NCI-H1092 treated with DMSO at 0.1 percent for 48 hours (cell line): ENCODE results near the gene FASLG.
"Not testable (repeated sequence)": the region's sequence is repeated elsewhere in the genome, so short reads cannot be mapped to it uniquely, and the experiment has no call there.

Experiments used
- DNase-seq: peaks from one replicate; lab custom pipeline; 2025; lab: John Stamatoyannopoulos, UW

FASLG gene, protein sequence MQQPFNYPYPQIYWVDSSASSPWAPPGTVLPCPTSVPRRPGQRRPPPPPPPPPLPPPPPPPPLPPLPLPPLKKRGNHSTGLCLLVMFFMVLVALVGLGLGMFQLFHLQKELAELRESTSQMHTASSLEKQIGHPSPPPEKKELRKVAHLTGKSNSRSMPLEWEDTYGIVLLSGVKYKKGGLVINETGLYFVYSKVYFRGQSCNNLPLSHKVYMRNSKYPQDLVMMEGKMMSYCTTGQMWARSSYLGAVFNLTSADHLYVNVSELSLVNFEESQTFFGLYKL

DNA sequence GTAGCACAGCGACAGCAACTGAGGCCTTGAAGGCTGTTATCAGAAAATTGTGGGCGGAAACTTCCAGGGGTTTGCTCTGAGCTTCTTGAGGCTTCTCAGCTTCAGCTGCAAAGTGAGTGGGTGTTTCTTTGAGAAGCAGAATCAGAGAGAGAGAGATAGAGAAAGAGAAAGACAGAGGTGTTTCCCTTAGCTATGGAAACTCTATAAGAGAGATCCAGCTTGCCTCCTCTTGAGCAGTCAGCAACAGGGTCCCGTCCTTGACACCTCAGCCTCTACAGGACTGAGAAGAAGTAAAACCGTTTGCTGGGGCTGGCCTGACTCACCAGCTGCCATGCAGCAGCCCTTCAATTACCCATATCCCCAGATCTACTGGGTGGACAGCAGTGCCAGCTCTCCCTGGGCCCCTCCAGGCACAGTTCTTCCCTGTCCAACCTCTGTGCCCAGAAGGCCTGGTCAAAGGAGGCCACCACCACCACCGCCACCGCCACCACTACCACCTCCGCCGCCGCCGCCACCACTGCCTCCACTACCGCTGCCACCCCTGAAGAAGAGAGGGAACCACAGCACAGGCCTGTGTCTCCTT is at the start of gene FASLG:
Gene FASLG, plus strand, starts transcription at position 233 of the 583 bp plus-strand sequence. Its CDS starts 99 bp downstream, at position 332.
- no peak for DNase-seq

DNA sequence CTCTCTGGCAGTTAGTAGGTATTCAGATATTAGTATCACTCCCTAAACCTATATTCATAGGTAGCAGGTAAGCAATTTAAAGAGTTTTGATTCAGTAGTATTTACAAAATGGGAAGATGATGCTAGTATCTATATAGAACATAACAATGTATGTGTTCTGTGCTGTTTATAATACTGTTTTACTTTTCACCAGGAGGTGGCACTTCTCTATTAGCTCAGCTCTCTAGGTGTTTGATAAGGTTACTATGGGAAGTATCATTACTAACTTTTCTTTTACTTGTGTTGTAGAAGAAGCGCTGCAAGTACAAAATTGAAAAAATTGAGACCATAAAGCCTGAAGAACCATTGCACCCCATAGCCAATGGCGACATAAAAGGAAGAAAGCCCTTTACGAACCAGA is 49.4 kb upstream of the FASLG start:
- DNase-seq = no peak

DNA sequence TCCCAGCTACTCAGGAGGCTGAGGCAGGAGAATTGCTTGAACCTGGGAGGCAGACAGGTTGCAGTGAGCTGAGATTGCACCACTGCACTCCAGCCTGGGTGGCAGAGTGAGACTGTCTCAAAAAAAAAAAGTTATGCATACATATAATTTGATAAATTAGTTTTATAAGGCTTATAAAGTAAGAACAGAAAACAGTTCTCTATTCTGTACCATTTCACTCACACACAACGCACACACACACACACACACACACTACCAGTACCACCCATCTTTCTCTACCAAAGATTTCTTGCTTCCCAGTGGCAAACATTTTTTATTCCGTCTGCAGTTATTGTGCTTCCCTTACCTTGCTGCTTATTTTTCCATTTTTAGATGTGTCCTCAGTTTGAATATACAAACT is 46.4 kb upstream of the FASLG start:
- no peak for DNase-seq

DNA sequence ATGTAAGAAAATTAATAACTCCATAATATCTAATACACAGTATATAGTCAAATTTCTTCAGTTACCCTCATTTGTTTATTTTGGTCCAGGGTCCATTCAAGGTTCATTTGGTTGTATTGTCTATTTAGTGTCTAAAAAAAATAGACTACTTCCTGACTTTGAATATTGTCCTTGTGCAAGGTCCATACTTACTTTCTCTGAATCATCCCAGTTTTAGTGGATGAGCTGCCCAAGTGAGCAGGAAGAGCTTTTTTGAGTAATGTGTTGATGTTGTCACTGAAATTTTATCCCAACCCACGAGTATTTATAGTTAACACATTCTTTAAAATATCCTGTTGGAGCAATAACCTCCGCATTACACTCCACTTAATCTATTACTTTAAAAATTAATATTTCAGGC is 45.6 kb upstream of the FASLG start:
- no peak for DNase-seq

DNA sequence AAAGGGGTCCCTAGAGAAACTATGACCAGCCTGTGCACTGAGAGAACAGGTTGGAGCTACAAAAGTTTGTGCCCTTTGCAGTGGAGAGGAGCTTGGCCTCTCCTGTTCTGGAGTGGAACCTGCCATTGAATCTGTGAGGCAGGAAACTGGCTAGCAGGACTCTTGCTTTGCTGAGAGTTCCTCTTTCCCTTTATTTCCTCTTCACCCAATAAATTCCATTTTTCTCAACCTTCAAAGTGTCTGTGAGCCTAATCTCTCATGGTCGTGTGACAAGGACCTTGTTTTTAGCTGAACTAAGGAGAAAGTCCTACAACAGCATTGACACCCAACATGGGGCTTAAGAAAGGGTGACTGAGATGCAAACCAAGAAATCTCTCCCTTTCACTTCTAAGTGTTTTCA is 42.7 kb upstream of the FASLG start:
- no peak for DNase-seq

DNA sequence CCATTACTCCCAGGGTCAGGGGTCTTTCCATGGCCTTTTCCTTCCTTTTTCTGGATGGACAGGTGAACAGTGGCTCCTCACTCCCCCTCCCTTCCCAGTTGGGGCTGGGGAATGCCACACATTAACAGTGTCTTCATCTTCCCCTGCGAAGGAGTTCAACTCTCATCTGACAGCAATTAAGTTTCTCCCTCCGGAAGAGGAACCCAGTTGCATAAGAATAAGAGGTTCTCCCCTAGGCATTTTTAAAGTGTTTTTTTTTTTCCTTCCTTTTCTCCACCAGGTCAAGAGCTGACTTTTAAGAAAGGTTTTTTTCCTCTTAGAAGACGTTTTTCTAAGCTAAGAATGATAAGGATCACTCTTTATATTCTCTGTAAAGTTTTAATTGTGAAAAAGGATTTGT is 42.3 kb upstream of the FASLG start:
- DNase-seq = no peak

DNA sequence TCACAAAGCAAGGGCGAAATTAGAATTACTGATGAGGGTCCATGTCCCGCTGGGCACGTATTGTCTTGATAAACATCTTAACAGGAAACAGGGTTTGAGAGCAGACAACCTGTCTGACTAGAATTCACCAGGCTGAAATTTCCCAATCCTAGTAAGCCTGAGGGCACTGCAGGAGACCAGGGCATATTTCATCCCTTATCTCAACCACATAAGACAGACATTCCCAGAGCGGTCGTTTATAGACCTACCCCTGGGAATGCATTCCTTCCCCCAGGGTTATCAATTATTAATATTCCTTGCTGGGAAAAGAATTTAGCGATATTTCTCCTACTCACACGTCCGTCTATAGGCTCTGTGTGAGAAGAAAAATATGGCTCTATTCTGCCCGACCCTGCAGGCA is 38.3 kb upstream of the FASLG start:
- not testable (repeated sequence) for DNase-seq

DNA sequence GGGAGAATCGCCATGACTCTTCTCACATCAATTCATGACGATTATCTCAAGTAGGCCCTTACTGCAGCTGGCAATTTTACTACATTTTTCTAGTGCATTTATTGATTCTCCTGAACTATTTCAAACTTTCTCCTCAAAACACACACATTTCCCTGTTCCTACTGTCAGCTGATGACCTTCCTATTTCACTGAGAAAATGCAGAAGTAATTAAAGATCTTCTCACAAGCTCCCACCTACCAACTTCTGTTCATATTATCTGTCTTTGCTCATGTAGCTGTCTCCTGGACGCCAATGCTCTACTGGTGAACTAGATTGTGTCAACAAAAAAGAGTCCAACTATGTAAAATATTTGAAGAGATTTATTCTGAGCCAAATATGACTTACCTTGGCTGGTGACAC is 36.4 kb upstream of the FASLG start:
- no peak for DNase-seq

DNA sequence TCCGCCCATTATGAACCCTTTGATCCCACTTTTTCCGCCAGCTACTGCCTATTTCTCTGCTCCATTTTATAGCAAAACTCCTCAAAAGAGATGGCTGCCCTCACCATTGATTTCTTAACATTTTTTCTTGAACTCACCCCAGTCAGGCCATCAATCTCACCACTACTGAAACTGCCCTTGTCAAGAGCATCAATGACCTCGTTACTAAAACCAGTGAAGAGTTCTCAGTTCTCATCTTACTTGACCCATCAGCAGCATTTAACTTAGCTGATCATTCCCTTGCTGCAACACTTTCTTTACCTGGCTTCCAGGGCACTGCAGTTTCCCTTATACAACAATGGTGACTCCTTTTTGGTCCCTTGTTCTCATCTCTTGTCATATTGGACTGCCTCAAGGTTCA is 35.2 kb upstream of the FASLG start:
- DNase-seq = no peak

DNA sequence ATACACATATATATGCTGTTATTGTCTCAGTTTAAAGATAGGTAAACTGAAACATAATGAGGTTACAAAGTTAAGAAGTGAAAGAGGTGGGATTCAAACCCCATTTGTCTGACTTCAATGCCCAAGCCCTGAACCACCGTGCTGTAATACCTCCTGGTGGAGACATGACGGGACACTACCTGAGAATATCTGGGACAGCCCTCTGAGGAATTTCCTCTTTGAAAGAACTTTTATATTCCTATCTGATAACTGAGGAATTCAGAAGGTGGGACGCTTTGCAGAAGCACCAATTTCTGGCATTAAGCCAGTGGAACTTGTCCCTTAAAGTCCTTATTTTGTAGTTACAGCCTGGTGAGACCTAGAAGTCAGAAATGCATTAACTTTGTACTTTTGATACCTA is 32.1 kb upstream of the FASLG start:
- no peak for DNase-seq

DNA sequence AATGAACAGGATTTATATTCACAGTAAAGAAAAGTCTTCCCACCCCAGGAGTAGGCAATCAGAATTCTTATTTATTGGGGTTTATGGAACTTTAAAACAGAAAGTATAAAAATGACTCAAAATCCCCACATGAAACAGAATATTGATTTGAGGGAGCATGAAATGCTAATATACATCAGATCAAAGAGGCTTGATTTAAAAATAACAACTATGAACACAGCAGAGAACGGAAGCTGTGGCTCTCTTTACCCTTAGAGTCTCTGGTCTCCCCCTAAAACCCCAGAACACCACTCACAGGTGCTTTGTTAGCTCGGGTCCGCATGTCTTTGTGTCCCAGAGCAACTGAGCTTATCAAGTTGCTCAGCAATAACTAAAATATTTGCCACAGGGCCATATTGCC is 31.2 kb upstream of the FASLG start:
- DNase-seq = no peak

DNA sequence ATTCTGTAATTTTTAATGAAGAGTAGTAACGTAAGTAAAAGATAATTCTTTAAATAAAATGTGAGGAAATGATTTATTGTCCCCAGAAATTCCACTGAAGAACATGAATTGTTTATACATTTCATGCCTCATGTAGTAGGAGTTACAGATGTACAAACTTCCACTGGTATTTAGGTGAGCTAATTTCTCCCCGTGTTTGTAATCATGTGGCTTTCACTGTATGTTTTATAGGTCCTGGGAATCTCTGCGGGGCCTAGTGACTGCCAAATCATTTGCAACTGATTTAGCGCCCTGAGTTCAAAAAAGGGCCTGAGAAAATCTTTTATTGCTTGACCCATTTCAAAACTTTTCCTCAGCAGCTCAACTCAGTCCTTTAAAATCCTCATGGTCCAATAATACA is 30.5 kb upstream of the FASLG start:
- no peak for DNase-seq

DNA sequence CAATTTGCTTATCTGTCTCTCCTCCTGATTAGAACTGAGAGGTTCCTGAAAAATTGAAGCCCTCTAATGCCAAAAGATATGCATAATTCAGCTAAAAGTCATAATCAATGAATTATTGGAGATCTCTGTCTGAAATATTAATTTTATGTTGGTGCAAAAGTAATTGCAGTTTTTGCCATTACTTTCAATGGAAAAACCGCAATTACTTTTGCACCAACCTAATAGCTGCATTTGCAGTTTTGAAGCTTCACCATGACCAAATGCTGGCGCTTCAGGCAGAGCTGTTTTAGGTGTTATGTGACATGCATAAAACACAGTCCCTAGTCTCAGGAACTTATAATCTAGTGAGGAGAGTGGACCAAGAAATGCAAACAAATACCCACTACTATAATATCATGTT is 29.7 kb upstream of the FASLG start:
- DNase-seq = no peak

DNA sequence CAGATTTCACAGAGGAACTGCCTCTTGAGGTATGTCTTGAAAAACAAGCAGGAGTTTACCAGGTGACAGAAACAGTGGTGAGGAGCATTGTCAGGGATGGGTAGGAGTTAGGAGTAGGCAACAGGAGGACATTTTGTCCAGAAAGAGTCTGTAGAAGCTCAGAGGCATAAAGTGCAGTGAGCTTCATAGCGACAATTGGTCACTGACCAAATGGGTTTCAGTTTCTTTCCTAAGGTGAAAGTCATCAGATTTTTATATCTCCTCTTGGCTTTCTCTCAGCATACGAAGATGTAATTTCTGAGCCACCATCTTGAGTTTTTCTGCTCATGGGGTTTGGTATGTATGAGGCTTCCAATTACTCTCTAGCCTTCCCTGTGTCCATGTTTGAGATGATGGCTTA is 29.3 kb upstream of the FASLG start:
- DNase-seq = no peak

DNA sequence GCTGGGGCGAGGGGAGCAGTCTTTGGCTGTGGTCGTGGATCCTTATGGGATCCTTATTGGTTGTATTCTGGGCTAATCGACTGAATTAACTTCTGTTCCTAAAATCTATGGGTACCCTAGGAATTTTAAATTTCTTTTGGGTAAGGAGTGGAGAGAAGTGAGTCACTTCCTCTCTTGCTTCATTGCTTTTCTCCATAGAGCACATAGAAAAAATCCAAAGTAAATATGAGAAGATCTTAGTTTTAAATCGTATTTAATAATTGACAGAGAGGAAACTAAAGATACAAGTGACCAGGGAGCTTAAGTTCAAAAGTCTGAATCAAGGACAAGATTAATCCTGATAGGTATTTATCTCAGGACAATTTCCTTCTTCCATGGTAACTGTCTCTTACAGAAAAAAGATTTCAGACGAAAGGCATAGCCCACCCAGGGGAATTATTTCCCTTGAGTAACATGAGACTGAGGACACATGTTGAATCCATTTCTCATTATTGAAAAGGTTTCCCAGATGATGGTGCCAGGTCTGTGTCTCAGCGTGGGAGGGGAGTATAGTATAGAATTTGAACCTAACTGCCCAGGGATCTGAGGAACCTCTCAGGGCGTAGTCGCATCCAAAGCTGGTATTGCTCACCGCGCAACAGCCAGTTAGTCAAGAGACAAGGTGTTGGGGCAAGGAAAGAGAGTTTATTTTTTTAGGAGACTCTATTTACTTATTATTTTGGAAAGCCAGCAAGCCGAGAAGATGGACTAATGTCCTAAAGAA is 28.7 kb upstream of the FASLG start:
- no peak for DNase-seq

DNA sequence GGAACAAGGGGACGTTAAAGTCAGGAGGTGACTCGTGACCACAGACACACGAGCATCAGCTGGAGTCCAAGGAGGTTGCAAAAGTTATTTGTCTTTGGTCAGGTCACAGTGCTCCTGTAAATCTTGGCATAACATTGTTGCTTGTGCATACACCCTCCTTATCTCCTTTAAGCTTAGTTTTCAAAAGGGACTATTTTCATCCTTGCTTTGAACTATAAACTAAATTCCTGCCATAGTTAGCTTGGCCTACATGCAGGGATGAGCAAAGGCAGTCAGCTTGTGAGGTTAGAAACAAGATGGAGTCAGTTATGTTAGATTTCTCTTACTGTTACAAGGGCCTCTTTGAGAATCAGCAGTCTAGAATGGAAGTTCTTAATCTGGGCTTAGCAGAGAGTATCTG is 28.0 kb upstream of the FASLG start:
- DNase-seq = no peak

DNA sequence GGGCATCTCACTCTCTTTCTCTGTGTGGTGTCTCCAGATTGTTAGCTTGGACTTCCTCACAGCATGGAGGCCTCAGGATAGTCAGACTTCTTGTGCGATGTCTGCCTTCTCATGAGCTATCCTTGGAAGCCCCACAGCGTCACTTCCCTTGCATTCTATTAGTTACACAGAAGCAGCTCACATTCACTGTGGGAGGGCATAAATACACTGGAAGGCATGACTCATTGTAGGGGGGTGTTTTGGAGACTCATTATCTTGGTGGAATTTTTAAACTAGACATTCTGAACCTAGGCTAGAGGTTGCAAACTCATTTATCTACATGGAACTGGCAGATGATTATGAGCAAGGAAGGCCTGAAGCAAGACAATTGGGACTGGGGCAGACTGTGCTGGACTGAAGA is 21.4 kb upstream of the FASLG start:
- no peak for DNase-seq

DNA sequence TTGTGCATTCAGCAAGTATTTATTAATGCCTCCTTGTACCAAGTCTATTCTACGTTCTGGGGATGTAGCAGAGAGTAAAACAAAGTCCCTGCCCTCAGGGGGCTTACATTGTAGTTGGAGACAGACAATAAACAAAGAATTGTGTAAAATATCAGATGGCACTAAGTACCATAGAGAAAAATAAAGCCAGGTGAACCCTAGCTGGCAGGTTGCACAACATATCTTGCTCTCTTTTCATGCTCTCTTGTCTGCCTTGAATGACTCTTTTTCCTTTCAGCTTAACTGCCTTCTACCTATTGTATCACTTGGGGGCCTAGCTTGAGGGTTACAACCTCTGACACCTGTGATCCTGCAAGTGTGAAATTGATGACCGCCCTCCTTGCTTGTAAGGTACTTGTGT is 20.7 kb upstream of the FASLG start:
- DNase-seq = no peak

DNA sequence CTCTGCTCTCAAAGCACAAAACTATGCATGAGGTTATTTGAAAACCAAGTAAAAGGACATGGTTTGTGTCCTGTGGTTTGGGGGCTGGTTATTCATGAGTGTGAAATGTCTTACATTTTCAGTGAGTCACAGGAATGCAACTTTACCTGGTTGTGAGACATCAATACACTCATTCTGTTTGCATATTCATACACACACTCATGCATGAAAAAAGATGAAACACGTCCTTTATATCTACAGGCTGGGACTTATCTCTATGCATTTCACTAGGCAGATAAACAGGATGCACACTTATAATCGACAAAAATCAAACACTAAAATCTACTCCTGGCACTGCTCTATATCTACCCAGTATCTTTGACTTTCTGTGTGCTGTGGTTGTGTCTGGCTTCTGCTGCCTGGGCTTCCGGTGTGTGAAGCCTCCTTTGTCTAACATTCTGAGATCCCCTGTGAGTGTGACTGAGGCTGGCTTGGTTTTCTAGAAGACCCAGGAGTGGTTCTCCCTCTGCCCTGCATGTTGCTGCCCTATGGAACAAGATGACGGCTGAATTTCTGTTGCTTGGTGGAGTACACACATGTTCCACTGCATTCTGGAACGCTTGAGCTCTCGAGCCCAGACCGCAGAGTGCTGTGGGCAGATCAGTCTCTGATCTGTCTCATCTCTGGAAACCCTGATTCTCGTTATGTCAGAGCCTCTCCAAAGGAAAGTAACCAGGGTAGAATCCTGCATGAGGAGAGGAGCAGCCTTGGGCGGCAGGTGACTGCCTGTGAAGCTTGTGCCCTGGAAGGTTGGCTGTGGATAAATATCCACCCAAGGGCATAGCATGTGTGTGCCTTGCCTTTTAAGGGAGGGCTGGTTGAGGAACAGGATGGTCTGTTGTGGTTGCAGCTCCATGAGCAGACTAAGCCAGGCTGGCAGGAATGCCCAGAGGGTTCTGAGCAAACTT is 19.7 kb upstream of the FASLG start:
- DNase-seq = no peak

DNA sequence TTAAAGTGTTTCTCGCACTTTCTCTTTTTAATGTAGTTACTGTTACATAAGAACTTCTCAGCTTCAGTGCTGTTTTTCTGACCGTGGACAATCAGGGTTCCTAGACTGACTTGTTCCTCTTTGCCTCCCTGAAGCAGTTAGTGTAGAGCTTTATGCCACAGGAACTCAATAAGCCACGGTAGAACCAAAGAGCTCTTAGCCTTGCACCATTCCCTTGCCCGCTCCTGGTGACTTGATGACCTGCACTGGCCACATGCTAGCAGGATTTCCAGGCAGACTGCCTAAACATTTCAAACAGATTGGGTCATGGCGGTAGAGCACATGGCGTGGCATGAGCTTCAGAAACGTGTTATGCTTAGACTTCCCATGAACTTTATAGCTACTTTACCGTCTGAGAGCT is 18.8 kb upstream of the FASLG start:
- DNase-seq = no peak

DNA sequence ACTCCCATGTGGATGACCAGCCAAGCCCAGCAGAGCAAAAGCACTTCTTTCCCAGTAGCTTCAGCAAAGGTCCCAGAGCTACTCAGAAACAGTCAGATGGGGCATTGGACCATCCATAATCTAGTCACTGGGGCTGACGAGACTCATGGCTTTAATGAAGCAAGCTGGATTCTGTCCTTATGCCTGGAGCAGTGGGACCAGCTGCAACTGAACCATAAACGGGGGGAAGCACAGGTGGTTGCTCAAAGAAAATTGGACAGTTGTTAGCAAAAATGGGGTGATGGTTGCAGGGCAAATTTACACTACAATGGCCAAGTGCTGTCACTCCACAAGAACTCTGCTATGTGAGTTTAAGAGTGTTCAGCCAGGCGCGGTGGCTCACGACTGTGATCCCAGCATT is 17.4 kb upstream of the FASLG start:
- no peak for DNase-seq

DNA sequence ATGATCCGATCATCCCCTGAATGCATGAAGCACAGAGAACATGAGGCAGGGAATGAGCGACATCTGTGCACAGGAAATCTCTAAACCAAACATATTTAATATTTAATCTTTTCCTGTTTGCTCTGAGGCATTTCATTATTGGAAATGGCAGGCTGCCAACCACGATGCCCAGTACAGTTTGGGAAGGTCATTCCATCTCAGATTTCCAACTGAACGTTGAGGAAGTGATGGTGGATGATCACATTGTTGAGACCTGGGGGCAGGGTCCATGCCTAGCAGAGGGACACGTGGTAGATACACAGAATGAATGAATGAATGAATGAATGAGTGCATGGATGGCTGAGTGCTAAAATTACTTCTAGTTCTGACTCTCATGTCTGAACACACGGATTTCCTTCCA is 15.9 kb upstream of the FASLG start:
- no peak for DNase-seq
